ENCODE results near the gene PROM1.

The PROM1 gene

GRCh38 chr4:16045687-16046086 is 38.1 kb downstream of the PROM1 start:
- Histone ChIP-seq H3K9ac (ENCODE audit: low read length) (no peak overlapping the region), H3K27me3 (ENCODE audit: insufficient read depth, low read length) (no peaks in the 10 kb centered on the region), H3K4me2 (ENCODE audit: low read length) (no peak overlapping the region), H3K4me3 (ENCODE audit: low read depth, low read length, poor library complexity, severe bottlenecking) (no peak overlapping the region), H3K9me3 (ENCODE audit: low read length) (no peaks in the 10 kb centered on the region), H4K20me1 (ENCODE audit: insufficient read depth, low read length) (no peaks in the 10 kb centered on the region), H3K27ac (ENCODE audit: low read depth, low read length, poor library complexity, severe bottlenecking) (no peak overlapping the region), H3F3A (ENCODE audit: insufficient read depth, low read length) (no peaks in the 10 kb centered on the region), H3K36me3 (ENCODE audit: insufficient read depth, low read length) (no peaks in the 10 kb centered on the region), H2AFZ (ENCODE audit: low read length) (no peak overlapping the region), H3K9me2 (ENCODE audit: low read depth, low read length) (no peaks in the 10 kb centered on the region), H3K4me1 (ENCODE audit: insufficient read depth, low read length, severe bottlenecking) (no peaks in the 10 kb centered on the region), H3K79me2 (ENCODE audit: insufficient read depth, low read length) (no peaks in the 10 kb centered on the region)
- TF ChIP-seq EZH2 (IDR thresholded peaks at IDR 0.05; ENCODE audit: borderline replicate concordance, low read length) = no peak
- no peak for TF ChIP-seq CTCF (IDR thresholded peaks at IDR 0.05; ENCODE audit: low read length)

- no peaks in the 10 kb centered on the region for H3K36me3 ChIP-seq (ENCODE audit: insufficient read depth, low read length)
- no peaks in the 10 kb centered on the region for H3K9me2 ChIP-seq (ENCODE audit: low read depth, low read length)
- H4K20me1 ChIP-seq (ENCODE audit: insufficient read depth, low read length) = no peaks in the 10 kb centered on the region
- TF ChIP-seq CTCF (IDR thresholded peaks at IDR 0.05; ENCODE audit: low read length) = no peak
- no peak for TF ChIP-seq EZH2 (IDR thresholded peaks at IDR 0.05; ENCODE audit: borderline replicate concordance, low read length)
- H3K4me1 ChIP-seq (ENCODE audit: insufficient read depth, low read length, severe bottlenecking) = no peaks in the 10 kb centered on the region
- H3K4me3 ChIP-seq (ENCODE audit: low read depth, low read length, poor library complexity, severe bottlenecking) = no peak overlapping the region
- H3K9ac ChIP-seq (ENCODE audit: low read length) = no peak overlapping the region
- no peaks in the 10 kb centered on the region for H3K9me3 ChIP-seq (ENCODE audit: low read length)
- H2AFZ ChIP-seq (ENCODE audit: low read length) = no peak overlapping the region
- H3K79me2 ChIP-seq (ENCODE audit: insufficient read depth, low read length) = no peaks in the 10 kb centered on the region
- H3K27me3 ChIP-seq (ENCODE audit: insufficient read depth, low read length) = no peaks in the 10 kb centered on the region
- no peak overlapping the region for H3K27ac ChIP-seq (ENCODE audit: low read depth, low read length, poor library complexity, severe bottlenecking)
- no peaks in the 10 kb centered on the region for H3F3A ChIP-seq (ENCODE audit: insufficient read depth, low read length)
- no peak overlapping the region for H3K4me2 ChIP-seq (ENCODE audit: low read length)
These were observed 40.0 kb downstream of the PROM1 start for GRCh38 chr4:16043642-16044498.

- Histone ChIP-seq H3K4me2 (ENCODE audit: low read length) (no peak overlapping the region), H3K36me3 (ENCODE audit: insufficient read depth, low read length) (no peaks in the 10 kb centered on the region), H3K9me2 (ENCODE audit: low read depth, low read length) (no peaks in the 10 kb centered on the region), H3K4me3 (ENCODE audit: low read depth, low read length, poor library complexity, severe bottlenecking) (no peak overlapping the region), H4K20me1 (ENCODE audit: insufficient read depth, low read length) (no peaks in the 10 kb centered on the region), H3K9ac (ENCODE audit: low read length) (no peak overlapping the region), H3K79me2 (ENCODE audit: insufficient read depth, low read length) (no peaks in the 10 kb centered on the region), H3K27me3 (ENCODE audit: insufficient read depth, low read length) (no peaks in the 10 kb centered on the region), H3K9me3 (ENCODE audit: low read length) (no peaks in the 10 kb centered on the region), H3K27ac (ENCODE audit: low read depth, low read length, poor library complexity, severe bottlenecking) (no peak overlapping the region), H3F3A (ENCODE audit: insufficient read depth, low read length) (no peaks in the 10 kb centered on the region), H2AFZ (ENCODE audit: low read length) (no peak overlapping the region), H3K4me1 (ENCODE audit: insufficient read depth, low read length, severe bottlenecking) (no peaks in the 10 kb centered on the region)
- TF ChIP-seq EZH2 (IDR thresholded peaks at IDR 0.05; ENCODE audit: borderline replicate concordance, low read length) = no peak
- no peak for TF ChIP-seq CTCF (IDR thresholded peaks at IDR 0.05; ENCODE audit: low read length)
These were observed 44.7 kb downstream of the PROM1 start for GRCh38 chr4:16039139-16039538.

Measured in OCI-LY1 (cell line).